Endothelial cell (in vitro differentiated cells): ENCODE results near the gene TTC8. TPM values are rescaled to one million over a fixed set of nuclear protein-coding genes. Genes with fewer than 3 reads are reported as not detected.
A peak's percentile ranks its signal among the peaks of the same experiment; 100 is the strongest.

Experiments used
- DNase-seq: peaks from one replicate; pipeline ENCODE4 v3.0.0; 2021; ENCODE audit warnings: low spot score
- H3K27ac Mint-ChIP-seq: one replicate; pipeline ENCODE4 v1.8.0; 2021; ENCODE audit warnings: mixed read lengths, inconsistent platforms; ENCODE audit not compliant: unreplicated experiment
- H3K27me3 Mint-ChIP-seq: one replicate; pipeline ENCODE4 v1.8.0; 2021; ENCODE audit warnings: mild to moderate bottlenecking, moderate library complexity, mixed read lengths, inconsistent platforms; ENCODE audit not compliant: unreplicated experiment
- H3K36me3 Mint-ChIP-seq: one replicate; pipeline ENCODE4 v1.8.0; 2021; ENCODE audit warnings: mild to moderate bottlenecking, low read depth, mixed read lengths, inconsistent platforms; ENCODE audit not compliant: unreplicated experiment
- H3K4me1 Mint-ChIP-seq: one replicate; pipeline ENCODE4 v1.8.0; 2021; ENCODE audit warnings: mild to moderate bottlenecking, mixed read lengths, inconsistent platforms; ENCODE audit not compliant: unreplicated experiment
- H3K4me3 Mint-ChIP-seq: one replicate; pipeline ENCODE4 v1.8.0; 2021; ENCODE audit warnings: mild to moderate bottlenecking, mixed read lengths, inconsistent platforms; ENCODE audit not compliant: unreplicated experiment
- H3K9me3 Mint-ChIP-seq: one replicate; pipeline ENCODE4 v1.8.0; 2021; ENCODE audit warnings: mixed read lengths, inconsistent platforms; ENCODE audit not compliant: unreplicated experiment
- CTCF ChIP-seq: fragments of 200-600 bp; sonication (generic); IDR thresholded peaks from one replicate; pipeline ENCODE4 v1.5.0; 2021; ENCODE audit warnings: antibody characterized with exemption; ENCODE audit not compliant: unreplicated experiment
- total RNA-seq: library from RNA; stranded (reverse); fragmentation: NEBNext Ultra II Directional; extraction: Animal tissue kit (Norgen Biotek cat#: 25700); gene quantifications from one replicate; pipeline ENCODE4 v1.2.1, GENCODE V29; 2021; ENCODE audit not compliant: unreplicated experiment

The TTC8 gene
- total RNA-seq, 1 donor from 2014 or later: 10.0 TPM

- no peaks in the 10 kb centered on the region for H3K36me3 Mint-ChIP-seq
- H3K27me3 Mint-ChIP-seq: peaks cover 2% of the 10 kb centered on the region
- no peak overlapping the region for H3K27ac Mint-ChIP-seq
- H3K9me3 Mint-ChIP-seq: no peaks in the 10 kb centered on the region
- TF ChIP-seq CTCF: no peak
- peak overlapping the region; percentile 86 for H3K4me3 Mint-ChIP-seq
- H3K4me1 Mint-ChIP-seq: no peaks in the 10 kb centered on the region
- DNase-seq: no peak
Observed at GRCh38 chr14:88793259-88793625, 31.2 kb upstream of the TTC8 start.

GRCh38 chr14:88798156-88798555, 26.3 kb upstream of the TTC8 start:
- Mint-ChIP-seq H3K4me1 (no peaks in the 10 kb centered on the region), H3K27ac (no peak overlapping the region), H3K9me3 (no peaks in the 10 kb centered on the region), H3K27me3 (no peaks in the 10 kb centered on the region), H3K36me3 (no peaks in the 10 kb centered on the region), H3K4me3 (no peak overlapping the region)
- no peak for DNase-seq
- TF ChIP-seq CTCF: no peak

GRCh38 chr14:88799522-88799921, 24.9 kb upstream of the TTC8 start:
- no peak for TF ChIP-seq CTCF
- H3K27me3 Mint-ChIP-seq: no peaks in the 10 kb centered on the region
- no peaks in the 10 kb centered on the region for H3K36me3 Mint-ChIP-seq

GRCh38 chr14:88802596-88802995, 21.9 kb upstream of the TTC8 start:
- H3K4me3 Mint-ChIP-seq: no peak overlapping the region

More at GRCh38 chr14:88799522-88799921, 24.9 kb upstream of the TTC8 start:
- H3K4me1 Mint-ChIP-seq: no peaks in the 10 kb centered on the region
- H3K4me3 Mint-ChIP-seq: no peak overlapping the region
- no peak overlapping the region for H3K27ac Mint-ChIP-seq
- DNase-seq: no peak
- H3K9me3 Mint-ChIP-seq: no peaks in the 10 kb centered on the region

GRCh38 chr14:88804035-88804434, 20.4 kb upstream of the TTC8 start:
- TF ChIP-seq CTCF: no peak
- H3K36me3 Mint-ChIP-seq: no peaks in the 10 kb centered on the region
- H3K4me1 Mint-ChIP-seq: no peaks in the 10 kb centered on the region
- no peak overlapping the region for H3K27ac Mint-ChIP-seq
- no peak for DNase-seq
- H3K27me3 Mint-ChIP-seq: peaks cover 2% of the 10 kb centered on the region
- no peaks in the 10 kb centered on the region for H3K9me3 Mint-ChIP-seq
- H3K4me3 Mint-ChIP-seq: no peak overlapping the region

More at GRCh38 chr14:88802596-88802995, 21.9 kb upstream of the TTC8 start:
- Mint-ChIP-seq H3K36me3 (no peaks in the 10 kb centered on the region), H3K27me3 (no peaks in the 10 kb centered on the region), H3K4me1 (no peaks in the 10 kb centered on the region), H3K9me3 (no peaks in the 10 kb centered on the region), H3K27ac (no peak overlapping the region)
- DNase-seq: no peak
- TF ChIP-seq CTCF: no peak
